ENCODE results near the gene AOPEP.
A peak's percentile ranks its signal among the peaks of the same experiment; 100 is the strongest.

AOPEP gene

DNA sequence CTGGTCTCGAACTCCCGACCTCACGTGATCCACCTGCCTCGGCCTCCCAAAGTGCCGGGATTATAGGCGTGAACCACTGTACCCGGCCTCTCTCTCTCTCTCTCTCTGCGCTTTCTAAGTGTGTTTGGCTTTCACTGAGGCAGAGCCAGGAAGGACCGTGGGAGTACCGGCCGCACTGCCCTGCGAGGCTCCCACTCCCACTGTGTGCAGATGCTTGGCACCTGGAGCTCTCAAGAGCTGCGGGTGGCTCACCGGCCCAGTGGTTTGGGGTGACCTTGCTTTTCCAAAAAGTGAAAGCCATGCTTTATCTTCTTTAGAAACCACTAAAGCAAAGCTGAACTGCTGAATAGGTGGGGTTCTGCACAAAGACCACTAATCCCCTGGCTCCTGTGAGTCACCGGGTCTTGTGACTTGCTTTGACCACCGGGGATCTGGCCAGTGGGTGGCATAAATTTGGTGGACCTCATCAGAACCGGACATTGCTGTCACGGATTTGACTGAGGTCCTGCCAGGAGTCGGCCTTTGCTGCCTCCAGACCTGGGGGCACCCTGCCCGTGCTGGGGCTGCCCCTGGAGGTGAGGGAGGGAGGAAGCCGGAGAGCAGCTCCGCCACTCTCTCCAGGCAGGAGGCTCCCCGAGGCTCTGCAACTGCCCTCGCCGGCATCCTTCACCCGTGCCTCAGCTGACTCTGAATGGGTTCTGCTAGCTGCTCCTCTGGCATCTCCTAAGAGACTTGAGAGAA is 362.1 kb downstream of the AOPEP start:
- Histone ChIP-seq H3K27me3 (ENCODE audit: control insufficient read depth, insufficient read depth, low read length) (no peaks in the 10 kb centered on the region), H3K4me1 (ENCODE audit: control insufficient read depth, insufficient read depth, low read length) (peaks cover 65% of the 10 kb centered on the region), H3K4me3 (ENCODE audit: low read length) (no peak overlapping the region), H3K36me3 (ENCODE audit: control insufficient read depth, insufficient read depth, low read length) (no peaks in the 10 kb centered on the region), H3K9me3 (ENCODE audit: control insufficient read depth, low read length) (no peaks in the 10 kb centered on the region), H3K9ac (ENCODE audit: low read length) (no peak overlapping the region)

DNA sequence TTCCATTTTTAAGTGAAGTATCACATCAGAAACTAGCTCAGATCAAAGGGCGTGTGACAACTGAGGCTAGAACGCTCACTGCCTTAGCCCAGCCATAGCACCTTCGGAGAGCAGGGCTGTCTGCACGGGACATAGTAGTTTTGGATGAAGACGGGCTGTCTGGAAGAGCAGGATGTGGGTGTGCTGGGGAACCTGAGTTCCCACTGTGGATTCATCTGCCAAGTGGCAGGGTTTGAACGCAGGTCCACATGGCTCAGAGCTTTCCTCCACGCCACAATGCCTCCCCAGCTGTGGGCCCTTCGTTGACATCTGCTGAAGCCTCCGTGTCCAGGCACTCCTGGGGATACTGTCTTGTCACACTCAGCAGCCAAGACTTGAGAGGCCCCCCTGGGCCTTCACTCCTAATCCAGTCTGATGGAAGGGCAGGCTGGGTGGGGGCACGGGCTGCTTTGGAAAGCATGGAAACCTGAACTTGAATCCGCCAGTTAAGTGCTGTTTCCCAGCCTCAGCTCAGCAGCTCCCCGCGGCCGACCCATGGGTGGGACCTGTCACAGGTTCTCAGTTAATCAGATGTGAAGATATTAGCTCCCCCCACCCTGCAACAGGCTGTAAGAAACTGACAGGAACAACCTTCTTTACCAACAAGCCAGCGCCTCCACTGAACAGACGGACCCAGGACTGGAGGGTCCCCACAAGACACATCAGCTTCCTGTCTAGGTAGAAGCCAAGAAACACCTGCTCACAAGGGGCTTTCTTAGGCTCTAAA is 362.9 kb downstream of the AOPEP start:
- Histone ChIP-seq H3K9ac (ENCODE audit: low read length) (no peak overlapping the region), H3K4me1 (ENCODE audit: control insufficient read depth, insufficient read depth, low read length) (peaks cover 65% of the 10 kb centered on the region), H3K9me3 (ENCODE audit: control insufficient read depth, low read length) (no peaks in the 10 kb centered on the region), H3K4me3 (ENCODE audit: low read length) (no peak overlapping the region), H3K27me3 (ENCODE audit: control insufficient read depth, insufficient read depth, low read length) (no peaks in the 10 kb centered on the region), H3K36me3 (ENCODE audit: control insufficient read depth, insufficient read depth, low read length) (no peaks in the 10 kb centered on the region)

DNA sequence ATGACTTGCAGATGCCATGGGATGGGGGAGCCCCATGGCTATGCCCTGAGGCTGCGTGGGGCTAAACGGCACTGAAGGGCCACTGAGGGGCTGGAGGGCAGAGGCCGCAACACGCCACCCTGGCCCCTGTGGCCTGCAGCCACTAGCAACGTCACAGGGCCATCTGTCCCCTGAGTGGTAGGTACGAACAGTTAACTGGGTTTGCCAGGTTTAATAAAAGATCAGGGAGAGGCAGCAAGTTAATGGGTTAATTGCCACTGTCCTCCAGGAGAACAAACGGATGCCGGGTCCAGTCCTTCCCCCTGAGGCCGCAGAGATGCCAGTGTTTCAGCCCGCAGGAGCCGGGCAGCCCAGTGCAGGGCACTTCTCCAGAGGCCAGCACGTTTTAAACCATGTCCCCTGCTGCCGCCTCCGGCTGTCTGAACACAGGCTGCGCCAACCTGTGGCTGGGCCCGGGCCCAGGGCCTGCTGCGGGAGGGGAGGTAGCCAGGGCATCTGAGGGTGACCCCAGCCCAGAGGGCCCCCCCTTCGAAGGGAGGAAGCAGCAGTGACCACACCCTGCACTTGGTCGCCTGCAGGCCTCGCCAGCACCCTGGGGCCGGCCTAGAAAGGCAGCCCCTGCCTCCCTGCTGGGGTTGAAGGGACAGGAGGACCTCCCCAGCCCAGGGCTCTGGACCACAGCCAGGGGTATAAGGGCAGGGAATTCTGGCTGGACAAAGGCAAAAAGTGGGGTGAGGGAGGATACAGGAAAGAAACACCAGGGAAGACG is 363.7 kb downstream of the AOPEP start:
- Histone ChIP-seq H3K4me3 (ENCODE audit: low read length) (no peak overlapping the region), H3K4me1 (ENCODE audit: control insufficient read depth, insufficient read depth, low read length) (peaks cover 63% of the 10 kb centered on the region), H3K9ac (ENCODE audit: low read length) (peak overlapping the region; percentile 24)

DNA sequence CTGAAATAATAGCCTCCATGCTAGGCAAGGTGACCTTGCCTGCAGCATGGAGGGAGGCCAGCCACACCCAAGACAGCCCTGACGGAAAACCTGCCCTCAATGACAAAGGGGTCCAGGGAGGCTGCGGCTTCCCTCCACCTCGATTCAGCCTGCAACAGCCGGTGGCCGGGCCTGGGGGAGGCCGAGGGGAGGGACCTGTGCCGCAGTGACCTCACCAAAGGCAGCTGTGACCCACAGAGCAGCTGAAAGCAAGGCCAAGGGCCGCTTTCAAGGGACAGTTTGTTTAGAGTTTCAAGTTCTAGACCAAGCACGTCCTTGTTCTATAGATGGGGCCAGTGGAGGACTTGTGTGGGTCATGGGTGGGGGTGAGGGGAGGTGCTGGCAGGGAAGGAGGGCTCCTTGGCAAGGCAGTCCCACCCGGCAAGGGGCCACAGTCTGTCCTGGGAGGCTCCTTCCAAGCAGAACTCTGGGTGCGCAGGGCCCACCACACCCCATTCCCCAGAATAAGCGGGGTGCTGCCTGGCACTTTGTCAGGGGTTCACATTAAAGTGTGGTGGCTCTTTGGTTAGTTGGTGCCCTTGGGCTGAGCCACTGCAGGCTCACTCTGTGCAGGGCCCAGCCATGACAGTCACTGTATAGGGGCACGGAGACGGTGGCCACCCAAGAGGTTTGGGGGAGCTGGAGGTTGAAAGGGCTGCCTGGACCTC is 364.5 kb downstream of the AOPEP start:
- peaks cover 55% of the 10 kb centered on the region for H3K4me1 ChIP-seq (ENCODE audit: control insufficient read depth, insufficient read depth, low read length)
- no peaks in the 10 kb centered on the region for H3K9me3 ChIP-seq (ENCODE audit: control insufficient read depth, low read length)
- H3K36me3 ChIP-seq (ENCODE audit: control insufficient read depth, insufficient read depth, low read length): no peaks in the 10 kb centered on the region
- H3K4me3 ChIP-seq (ENCODE audit: low read length): no peak overlapping the region
- H3K27me3 ChIP-seq (ENCODE audit: control insufficient read depth, insufficient read depth, low read length): no peaks in the 10 kb centered on the region
- no peak overlapping the region for H3K9ac ChIP-seq (ENCODE audit: low read length)

More for the DNA sequence above, 363.7 kb downstream of the AOPEP start:
- no peaks in the 10 kb centered on the region for H3K27me3 ChIP-seq (ENCODE audit: control insufficient read depth, insufficient read depth, low read length)
- no peaks in the 10 kb centered on the region for H3K36me3 ChIP-seq (ENCODE audit: control insufficient read depth, insufficient read depth, low read length)
- H3K9me3 ChIP-seq (ENCODE audit: control insufficient read depth, low read length): no peaks in the 10 kb centered on the region

DNA sequence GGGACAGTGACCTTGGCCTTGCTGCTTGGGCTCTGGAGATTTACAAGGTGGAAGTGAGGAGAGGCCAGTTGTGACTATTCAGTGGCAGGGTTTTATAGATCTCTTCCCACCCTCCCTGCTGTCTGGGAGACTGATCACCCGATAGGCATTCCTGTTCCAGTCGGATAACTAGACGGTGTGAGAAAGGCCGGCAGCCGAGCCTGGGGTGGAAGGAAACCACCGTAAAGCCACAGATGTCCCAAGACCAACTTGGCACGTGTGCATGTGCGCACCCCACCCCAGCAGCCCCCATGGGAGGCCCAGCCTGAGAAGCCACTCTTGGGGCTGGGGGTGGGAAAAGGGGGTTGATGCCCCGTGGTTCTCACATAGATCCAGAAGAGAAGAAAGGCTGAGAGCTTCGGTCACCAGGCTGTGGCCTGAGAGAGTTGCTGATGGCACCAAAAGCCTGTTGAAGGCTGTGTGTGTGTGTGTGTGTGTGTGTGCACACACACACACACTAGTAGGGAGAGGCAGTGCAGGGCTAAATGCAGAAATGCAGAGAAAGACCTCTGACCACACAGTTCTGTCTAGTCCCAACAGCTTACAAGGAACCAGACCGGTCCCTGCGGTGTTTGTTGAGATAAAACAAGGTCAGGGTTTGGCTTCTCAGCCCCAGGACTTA is 365.2 kb downstream of the AOPEP start:
- H3K9me3 ChIP-seq (ENCODE audit: control insufficient read depth, low read length): no peaks in the 10 kb centered on the region
- no peaks in the 10 kb centered on the region for H3K27me3 ChIP-seq (ENCODE audit: control insufficient read depth, insufficient read depth, low read length)
- H3K9ac ChIP-seq (ENCODE audit: low read length): no peak overlapping the region
- H3K4me3 ChIP-seq (ENCODE audit: low read length): no peak overlapping the region
- no peaks in the 10 kb centered on the region for H3K36me3 ChIP-seq (ENCODE audit: control insufficient read depth, insufficient read depth, low read length)
- H3K4me1 ChIP-seq (ENCODE audit: control insufficient read depth, insufficient read depth, low read length): peaks cover 48% of the 10 kb centered on the region

DNA sequence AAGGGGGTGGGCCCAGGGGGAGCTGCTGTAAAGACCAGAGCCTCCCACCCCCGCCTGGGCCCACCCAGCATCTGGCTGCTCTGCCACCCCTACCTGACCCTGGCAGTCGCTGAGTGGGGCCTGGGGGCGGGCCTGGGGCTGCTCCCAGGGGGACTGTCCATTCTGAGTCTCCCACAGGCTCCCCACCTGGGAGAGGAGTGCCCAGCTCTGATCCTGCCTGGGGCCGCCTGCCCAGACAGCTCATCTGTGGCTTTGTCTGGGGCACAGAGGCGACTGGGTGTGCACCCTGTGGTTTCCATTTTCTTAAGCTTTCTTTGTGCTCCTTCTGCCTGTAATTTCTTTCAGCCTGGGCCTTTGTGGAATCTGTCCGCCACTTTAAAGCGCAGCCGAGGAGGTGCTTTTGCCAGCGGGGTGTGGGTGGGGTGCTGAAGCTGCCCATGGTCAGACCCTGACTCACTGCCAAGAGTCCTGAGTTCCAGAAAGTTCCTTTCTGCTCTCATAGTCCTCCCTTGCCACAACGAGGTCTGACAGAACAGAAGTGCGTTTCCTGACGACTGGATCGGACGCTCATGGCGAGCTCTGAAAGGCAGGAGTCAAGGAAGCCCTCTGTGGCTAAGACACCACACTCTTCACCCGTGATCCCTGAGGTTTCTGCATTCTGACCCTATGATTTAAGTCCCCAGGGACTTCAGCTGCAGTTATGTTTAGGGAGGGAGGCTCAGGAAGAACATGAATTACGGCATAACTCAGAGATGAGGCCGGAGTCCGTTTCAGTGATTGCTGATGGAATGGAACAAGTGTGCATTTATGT is 366.0 kb downstream of the AOPEP start:
- Histone ChIP-seq H3K27me3 (ENCODE audit: control insufficient read depth, insufficient read depth, low read length) (no peaks in the 10 kb centered on the region), H3K36me3 (ENCODE audit: control insufficient read depth, insufficient read depth, low read length) (no peaks in the 10 kb centered on the region), H3K9me3 (ENCODE audit: control insufficient read depth, low read length) (no peaks in the 10 kb centered on the region), H3K9ac (ENCODE audit: low read length) (no peak overlapping the region), H3K4me1 (ENCODE audit: control insufficient read depth, insufficient read depth, low read length) (peaks cover 46% of the 10 kb centered on the region), H3K4me3 (ENCODE audit: low read length) (no peak overlapping the region)

DNA sequence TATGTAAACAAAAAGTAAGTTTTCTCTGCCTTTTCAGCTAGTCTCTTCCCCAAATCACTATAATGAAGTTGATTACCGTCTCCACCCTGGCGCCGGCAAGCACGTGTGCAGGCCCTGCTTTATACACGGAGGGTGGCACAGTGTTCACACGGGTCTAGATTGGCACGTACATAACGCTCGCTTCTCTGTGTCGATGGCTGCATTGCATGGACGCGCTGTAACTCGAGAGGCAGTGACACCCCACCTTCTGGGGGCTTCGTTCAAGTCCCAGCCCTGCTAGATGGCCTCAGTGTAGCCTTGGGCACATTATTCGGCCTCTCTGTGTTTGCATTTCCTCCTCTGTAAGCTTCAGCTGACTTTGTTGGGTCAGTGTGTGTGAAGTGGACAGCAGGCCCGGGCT is 367.1 kb downstream of the AOPEP start:
- H3K27me3 ChIP-seq (ENCODE audit: control insufficient read depth, insufficient read depth, low read length): no peaks in the 10 kb centered on the region
- no peak overlapping the region for H3K9ac ChIP-seq (ENCODE audit: low read length)
- H3K4me1 ChIP-seq (ENCODE audit: control insufficient read depth, insufficient read depth, low read length): peaks cover 40% of the 10 kb centered on the region
- no peaks in the 10 kb centered on the region for H3K9me3 ChIP-seq (ENCODE audit: control insufficient read depth, low read length)
- H3K36me3 ChIP-seq (ENCODE audit: control insufficient read depth, insufficient read depth, low read length): no peaks in the 10 kb centered on the region
- no peak overlapping the region for H3K4me3 ChIP-seq (ENCODE audit: low read length)

DNA sequence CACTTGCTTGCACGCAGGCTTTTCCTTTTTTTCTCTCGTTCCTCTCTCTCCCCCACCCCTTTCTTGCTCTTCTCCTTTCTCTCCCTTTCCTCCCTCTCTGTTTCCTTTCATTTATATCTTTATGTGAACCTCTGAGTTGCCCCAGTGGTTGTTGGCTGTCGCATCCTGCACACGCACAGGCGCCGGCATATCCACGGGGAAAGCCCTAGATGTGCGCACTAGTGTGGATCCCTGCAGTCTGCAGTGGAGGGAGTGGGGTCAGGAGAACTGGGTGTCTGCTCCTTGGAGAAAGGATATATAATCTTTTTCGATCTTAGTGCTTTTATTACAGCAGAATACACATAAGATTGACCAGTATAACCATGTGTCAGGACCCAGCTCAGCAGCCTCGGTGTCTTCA is 367.5 kb downstream of the AOPEP start:
- H3K9me3 ChIP-seq (ENCODE audit: control insufficient read depth, low read length): no peaks in the 10 kb centered on the region
- no peaks in the 10 kb centered on the region for H3K36me3 ChIP-seq (ENCODE audit: control insufficient read depth, insufficient read depth, low read length)
- peaks cover 40% of the 10 kb centered on the region for H3K4me1 ChIP-seq (ENCODE audit: control insufficient read depth, insufficient read depth, low read length)
- no peak overlapping the region for H3K4me3 ChIP-seq (ENCODE audit: low read length)
- H3K27me3 ChIP-seq (ENCODE audit: control insufficient read depth, insufficient read depth, low read length): no peaks in the 10 kb centered on the region
- no peak overlapping the region for H3K9ac ChIP-seq (ENCODE audit: low read length)

DNA sequence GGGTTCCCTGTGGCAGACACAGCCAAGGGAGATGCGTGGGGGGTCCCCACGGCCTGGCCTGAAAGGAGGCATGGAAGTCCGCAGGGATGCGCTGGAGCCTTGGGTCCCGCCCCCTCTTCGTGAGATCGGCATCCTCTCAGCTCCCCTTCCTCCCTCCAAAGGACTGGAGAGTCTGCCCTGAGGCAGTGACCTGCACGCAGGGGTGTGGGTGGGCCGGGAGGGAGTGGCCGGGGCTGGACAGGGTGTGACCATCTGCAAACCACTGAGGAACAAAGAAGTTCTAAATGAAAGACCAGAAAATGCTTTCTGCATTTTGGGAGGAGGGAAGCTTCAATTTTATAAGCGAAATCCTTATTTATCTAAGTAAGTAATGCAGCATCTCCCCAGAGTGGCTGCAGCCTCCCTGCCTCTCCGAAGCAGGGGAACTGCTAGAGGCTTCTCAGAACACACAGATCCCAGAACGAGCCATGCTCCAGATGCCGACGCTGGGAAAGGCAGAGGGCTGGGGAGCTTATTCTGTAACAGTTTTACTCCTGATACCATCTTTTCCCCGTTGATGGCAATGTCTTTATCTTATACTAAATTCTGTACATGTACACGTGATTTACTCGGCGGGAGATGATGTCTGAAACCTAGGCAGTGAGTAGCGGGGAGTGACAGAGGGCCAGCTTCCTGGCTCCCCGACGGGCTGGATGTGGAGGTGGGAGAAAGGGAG is 369.3 kb downstream of the AOPEP start:
- Histone ChIP-seq H3K9ac (ENCODE audit: low read length) (no peak overlapping the region), H3K36me3 (ENCODE audit: control insufficient read depth, insufficient read depth, low read length) (no peaks in the 10 kb centered on the region), H3K9me3 (ENCODE audit: control insufficient read depth, low read length) (no peaks in the 10 kb centered on the region), H3K27me3 (ENCODE audit: control insufficient read depth, insufficient read depth, low read length) (no peaks in the 10 kb centered on the region), H3K4me1 (ENCODE audit: control insufficient read depth, insufficient read depth, low read length) (peaks cover 23% of the 10 kb centered on the region), H3K4me3 (ENCODE audit: low read length) (no peak overlapping the region)

DNA sequence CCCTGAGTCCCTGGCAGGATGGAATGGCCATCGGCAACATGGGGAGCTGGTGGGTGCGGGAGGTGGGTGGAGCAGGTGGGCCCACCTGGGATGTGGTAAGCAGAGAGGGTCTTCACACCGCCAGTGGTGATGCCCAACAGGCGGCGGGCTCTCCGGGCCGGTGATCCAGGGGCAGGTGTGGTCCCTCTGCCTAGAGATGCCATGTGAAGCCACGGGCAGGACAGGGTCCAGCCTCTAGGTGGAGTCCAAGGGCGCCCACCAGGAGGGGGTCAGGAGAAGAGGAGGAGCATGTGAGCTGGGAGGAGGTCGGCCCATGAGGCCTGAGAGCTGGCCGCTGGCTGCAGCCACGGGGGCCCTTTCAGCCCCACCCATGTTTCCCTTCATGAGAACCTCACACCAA is 369.9 kb downstream of the AOPEP start:
- Histone ChIP-seq H3K36me3 (ENCODE audit: control insufficient read depth, insufficient read depth, low read length) (no peaks in the 10 kb centered on the region), H3K4me1 (ENCODE audit: control insufficient read depth, insufficient read depth, low read length) (peaks cover 18% of the 10 kb centered on the region), H3K4me3 (ENCODE audit: low read length) (no peak overlapping the region), H3K9me3 (ENCODE audit: control insufficient read depth, low read length) (no peaks in the 10 kb centered on the region), H3K9ac (ENCODE audit: low read length) (no peak overlapping the region), H3K27me3 (ENCODE audit: control insufficient read depth, insufficient read depth, low read length) (no peaks in the 10 kb centered on the region)
